GM18508 (cell line): ENCODE measurements around the gene KIF22.
"Not testable (repeated sequence)": the region's sequence is repeated elsewhere in the genome, so short reads cannot be mapped to it uniquely, and the experiment has no call there.

Source experiments
- ATAC-seq: cut with Tn5 transposase; IDR thresholded peaks from one replicate; pipeline ENCODE4 v1.9.1; 2021; ENCODE audit warnings: moderate number of reproducible peaks; ENCODE audit not compliant: insufficient read depth, unreplicated experiment

KIF22 gene

GRCh38 chr16:29790183-29790948, at the start of gene KIF22:
TSS of gene KIF22 (plus strand) at chr16:29790751. CDS start at chr16:29790760, 9 bp downstream.
- ATAC-seq = peak; percentile 82

- ATAC-seq = no peak
These were observed 47.8 kb upstream of the KIF22 start for GRCh38 chr16:29742683-29743275.

GRCh38 chr16:29743475-29743826, 47.1 kb upstream of the KIF22 start:
- no peak for ATAC-seq

GRCh38 chr16:29743827-29744531, 46.6 kb upstream of the KIF22 start:
- no peak for ATAC-seq

DNA sequence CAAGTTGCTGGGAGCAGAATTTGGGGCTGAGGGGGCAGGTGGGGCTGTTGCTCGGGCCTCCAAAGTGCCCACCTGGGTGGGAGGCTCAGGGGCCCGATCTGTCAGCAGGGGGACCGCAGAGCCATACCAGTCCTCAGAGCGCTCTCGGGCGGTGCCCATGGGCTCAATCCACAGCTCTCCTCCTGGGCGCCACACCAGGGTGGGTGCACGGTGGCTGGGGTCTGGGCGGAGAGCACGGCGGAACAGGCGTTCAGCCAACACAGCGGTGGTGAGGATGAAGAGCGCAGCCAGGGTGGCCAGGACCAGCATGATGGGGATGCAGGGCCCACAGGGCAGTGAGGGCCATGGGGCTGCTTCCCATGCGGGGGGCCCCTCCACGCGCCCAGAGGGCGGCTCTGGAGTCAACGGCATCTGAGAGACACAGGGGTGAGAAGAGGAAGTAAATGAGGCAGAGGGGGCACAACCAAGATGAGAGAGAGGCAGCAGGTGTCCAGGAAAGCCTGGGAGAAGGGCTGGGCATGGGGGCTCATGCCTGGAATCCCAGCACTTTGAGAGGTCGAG, 45.9 kb upstream of the KIF22 start:
- no peak for ATAC-seq

GRCh38 chr16:29745121-29745852, 45.3 kb upstream of the KIF22 start:
- peak; percentile 3 for ATAC-seq

DNA sequence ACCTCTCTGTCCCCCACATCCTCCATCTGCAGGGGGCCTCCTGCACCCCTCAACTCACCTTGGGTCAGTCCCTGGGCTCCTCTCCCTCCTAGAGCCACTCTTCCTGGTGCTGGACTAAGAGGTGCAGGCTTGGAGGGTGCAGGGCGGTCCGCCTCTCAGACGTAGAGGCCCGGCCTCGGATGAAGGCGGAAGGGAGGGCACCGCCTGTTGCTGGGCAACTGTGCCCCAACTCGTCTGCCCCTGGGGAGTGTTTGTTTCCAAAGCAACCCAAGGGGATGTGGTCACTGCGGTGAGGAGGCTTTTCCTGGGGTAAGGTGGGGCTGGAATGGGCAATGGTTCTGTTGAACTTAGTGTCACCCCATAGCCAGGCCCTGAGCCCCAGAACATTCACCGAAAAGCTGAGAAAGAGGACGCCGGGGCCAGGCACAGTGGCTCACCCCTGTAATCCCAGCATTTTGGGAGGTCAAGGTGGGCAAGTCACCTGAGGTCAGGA, 44.7 kb upstream of the KIF22 start, which contains the start of gene C16orf54:
TSS of gene C16orf54 (minus strand) at position 138 of the 493 bp plus-strand sequence. CDS start 1,039 bp downstream, outside the sequence.
- peak; percentile 44 for ATAC-seq

DNA sequence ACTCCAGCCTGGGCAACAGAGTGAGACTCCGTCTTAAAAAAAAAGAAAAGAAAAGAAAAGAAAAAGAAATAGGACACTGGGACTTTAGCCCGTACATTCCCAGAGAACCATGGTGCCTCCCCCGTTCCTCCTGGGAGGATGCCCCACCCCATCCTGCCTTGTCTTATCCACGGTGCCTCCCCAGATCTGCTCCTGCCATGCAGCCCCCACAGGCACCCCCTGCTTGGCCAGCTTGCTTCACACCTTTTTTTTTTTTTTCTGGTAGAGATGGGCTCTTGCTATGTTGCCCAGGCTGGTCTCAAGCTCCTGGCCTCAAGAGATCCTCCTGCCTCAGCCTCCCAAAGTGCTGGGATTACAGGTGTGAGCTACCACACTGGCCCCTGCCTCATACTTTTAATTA, 44.0 kb upstream of the KIF22 start:
- not testable (repeated sequence) for ATAC-seq

- no peak for ATAC-seq
These were observed 42.4 kb upstream of the KIF22 start for GRCh38 chr16:29747947-29748759.

DNA sequence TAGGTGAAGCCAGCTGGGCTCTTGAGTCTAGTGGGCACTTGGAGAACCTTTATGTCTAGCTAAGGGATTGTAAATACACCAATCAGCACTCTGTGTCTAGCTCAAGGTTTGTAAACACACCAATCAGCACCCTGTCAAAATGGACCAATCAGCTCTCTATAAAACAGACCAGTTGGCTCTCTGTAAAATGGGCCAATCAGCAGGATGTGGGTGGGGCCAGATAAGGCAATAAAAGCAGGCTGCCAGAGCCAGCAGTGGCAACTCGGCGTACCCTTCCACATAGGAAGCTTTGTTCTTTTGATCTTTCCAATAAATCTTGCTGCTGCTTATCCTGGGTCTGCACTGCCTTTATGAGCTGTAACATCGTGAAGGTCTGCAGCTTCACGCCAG, 41.8 kb upstream of the KIF22 start:
- ATAC-seq = not testable (repeated sequence)

GRCh38 chr16:29753516-29753915, 37.0 kb upstream of the KIF22 start:
- ATAC-seq = no peak

- ATAC-seq = no peak
These were observed 33.9 kb upstream of the KIF22 start for GRCh38 chr16:29756654-29757053.

GRCh38 chr16:29757086-29757485, 33.5 kb upstream of the KIF22 start:
- not testable (repeated sequence) for ATAC-seq

DNA sequence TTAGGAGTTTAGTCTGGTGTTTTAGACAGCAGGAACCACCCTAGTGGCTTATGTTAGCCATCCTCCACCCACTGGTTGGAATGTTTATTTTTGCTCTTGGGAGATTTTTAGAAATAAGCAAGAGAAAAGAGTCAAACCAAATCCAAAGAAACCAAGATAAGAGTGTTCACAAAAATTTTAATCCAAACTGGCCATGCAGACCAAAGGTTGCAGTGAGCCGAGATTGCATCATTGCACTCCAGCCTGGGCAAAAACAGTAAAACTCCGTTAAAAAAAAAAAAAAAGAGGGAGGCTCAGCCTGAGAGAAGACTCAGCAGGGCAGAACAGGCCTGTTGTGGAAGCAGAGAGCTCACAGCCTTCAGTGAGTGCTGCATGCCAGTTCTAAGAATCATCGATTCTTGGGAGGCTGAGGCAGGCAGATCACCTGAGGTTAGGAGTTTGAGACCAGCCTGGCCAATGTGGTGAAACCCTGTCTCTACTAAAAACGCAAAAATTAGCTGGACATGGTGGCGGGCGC, 32.5 kb upstream of the KIF22 start:
- no peak for ATAC-seq

GRCh38 chr16:29760567-29761279, 29.8 kb upstream of the KIF22 start:
- no peak for ATAC-seq

GRCh38 chr16:29761280-29761651, 29.3 kb upstream of the KIF22 start:
- ATAC-seq = not testable (repeated sequence)

GRCh38 chr16:29761882-29762281, 28.7 kb upstream of the KIF22 start:
- no peak for ATAC-seq

GRCh38 chr16:29763326-29763725, 27.2 kb upstream of the KIF22 start:
- ATAC-seq = no peak
